Measurements from ENCODE around the gene MUTYH.

- TF ChIP-seq CTCF (IDR thresholded peaks at IDR 0.05) (no peak), POLR2AphosphoS5 (IDR thresholded peaks at IDR 0.05) (no peak), POLR2A (IDR thresholded peaks at IDR 0.05) (no peak), EP300 (IDR thresholded peaks at IDR 0.05) (no peak)
These were observed 33.9 kb downstream of the MUTYH start for GRCh38 chr1:45306319-45306718.

Measured in stomach (tissue), 4 donors.